HG03108 (cell line): ENCODE measurements around the gene ENDOG.
"Not testable (repeated sequence)": the region's sequence is repeated elsewhere in the genome, so short reads cannot be mapped to it uniquely, and the experiment has no call there.

Source experiments
- ATAC-seq: cut with Tn5 transposase; IDR thresholded peaks from one replicate; pipeline ENCODE4 v1.9.1; 2021; ENCODE audit warnings: moderate library complexity; ENCODE audit not compliant: unreplicated experiment

The ENDOG gene

GRCh38 chr9:128818099-128818838 is at the start of gene ENDOG:
Gene ENDOG, plus strand, starts transcription at chr9:128818500. Its CDS starts 185 bp downstream, at chr9:128818685.
- ATAC-seq, result peak; percentile 91

GRCh38 chr9:128768606-128769005 is 49.7 kb upstream of the ENDOG start:
- no peak for ATAC-seq

- ATAC-seq, result no peak
Measured at GRCh38 chr9:128770286-128771030, 47.8 kb upstream of the ENDOG start.

DNA sequence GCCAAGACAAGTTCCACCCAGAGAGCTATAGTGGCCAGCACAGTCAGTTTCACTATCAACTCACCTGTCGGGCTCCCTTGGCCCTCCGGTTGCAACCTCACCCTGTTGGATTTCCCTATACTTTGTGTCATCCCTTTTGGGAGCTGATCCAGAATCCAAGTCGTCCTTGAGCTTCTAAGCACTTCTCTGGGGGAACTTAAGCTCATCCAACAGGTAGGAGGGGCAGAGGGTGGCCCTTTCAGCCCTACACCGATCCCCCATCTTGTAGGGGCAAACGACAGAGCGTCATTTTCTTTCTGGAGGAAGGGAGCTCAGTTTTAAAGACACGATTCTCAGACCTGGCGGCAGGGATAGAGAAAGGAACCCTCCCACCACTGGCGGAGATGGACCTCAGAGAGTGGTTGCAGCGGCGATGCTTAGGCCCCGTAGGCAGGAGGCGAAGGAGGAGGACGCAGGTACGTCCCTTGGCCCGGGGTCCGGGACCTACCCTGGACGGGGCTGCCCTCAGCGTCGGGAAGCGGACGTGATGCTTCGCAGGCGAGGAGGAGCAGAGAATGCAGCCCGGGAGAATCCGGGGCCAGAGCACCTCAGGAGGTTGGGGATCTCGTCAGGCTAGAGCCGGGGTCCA is 47.1 kb upstream of the ENDOG start:
- ATAC-seq, result peak; percentile 28

- peak; percentile 92 for ATAC-seq
Measured at GRCh38 chr9:128771745-128772519, 46.4 kb upstream of the ENDOG start, which contains the start of gene ZER1. Gene ZER1, minus strand, starts transcription at chr9:128771927. Its CDS starts 16,362 bp downstream, at chr9:128755565.

- no peak for ATAC-seq
Measured at GRCh38 chr9:128773049-128773448, 45.3 kb upstream of the ENDOG start.

- ATAC-seq, result no peak
Measured at GRCh38 chr9:128774804-128775203, 43.5 kb upstream of the ENDOG start.

GRCh38 chr9:128780093-128780492 is 38.2 kb upstream of the ENDOG start:
- ATAC-seq, result not testable (repeated sequence)

DNA sequence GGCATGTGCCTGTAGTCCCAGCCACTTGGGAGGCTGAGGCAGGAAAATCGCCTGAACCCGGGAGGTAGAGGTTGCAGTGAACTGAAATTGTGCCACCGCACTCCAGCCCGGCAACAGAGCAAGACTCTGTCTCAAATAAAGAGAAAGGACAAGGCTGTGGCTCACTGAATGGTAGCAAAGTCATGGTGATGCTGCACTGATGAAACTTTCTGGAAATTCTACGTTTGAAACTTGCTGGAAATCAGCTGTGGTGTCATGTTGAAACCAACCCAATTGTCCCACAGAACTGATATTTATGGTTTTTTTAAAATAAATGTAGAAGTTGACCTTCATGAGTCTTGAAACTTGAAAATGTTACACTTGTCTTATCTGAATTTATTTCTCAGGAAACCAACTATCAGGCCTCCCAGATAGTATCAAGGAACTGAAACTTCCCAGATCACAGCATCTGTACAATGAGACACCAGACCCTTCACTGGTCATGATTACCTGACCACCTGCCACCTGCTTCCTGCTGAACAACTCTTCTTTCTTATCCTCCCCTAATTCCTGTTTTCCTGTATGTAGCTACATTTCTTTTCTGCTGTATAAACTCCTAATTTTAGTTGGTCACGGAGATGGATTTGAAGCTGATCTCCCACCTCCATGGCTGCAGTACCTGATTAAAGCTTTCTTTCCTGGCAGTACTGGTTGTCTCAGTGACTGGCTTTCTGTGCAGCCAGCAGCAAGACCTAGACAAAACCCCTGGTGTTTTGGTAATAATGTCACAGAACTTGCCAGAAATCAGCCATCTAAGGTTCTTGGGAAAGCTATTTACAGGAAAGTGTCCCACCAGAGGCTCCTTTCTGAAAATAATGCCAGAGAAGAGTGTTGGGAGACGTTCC is 36.9 kb upstream of the ENDOG start:
- ATAC-seq, result no peak

GRCh38 chr9:128782669-128783068 is 35.6 kb upstream of the ENDOG start:
- no peak for ATAC-seq

DNA sequence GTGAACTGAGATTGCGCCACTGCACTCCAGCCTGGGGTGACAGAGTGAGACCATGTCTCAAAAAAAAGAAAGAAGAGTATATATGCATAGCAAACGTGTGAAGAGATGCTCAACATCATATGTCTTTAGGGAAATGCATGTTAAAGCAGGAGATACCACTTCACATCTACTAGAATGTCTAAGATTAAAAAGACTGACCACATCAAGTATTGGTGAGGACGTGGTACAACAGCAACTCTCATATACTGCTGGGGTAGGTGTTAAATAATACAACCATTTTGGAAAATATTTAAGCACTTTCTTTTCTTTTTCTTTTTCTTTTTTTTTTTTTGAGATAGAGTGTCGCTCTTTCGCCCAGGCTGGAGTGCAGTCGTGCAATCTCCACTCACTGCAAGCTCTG is 32.9 kb upstream of the ENDOG start:
- ATAC-seq, result no peak

- ATAC-seq, result peak; percentile 87
Measured at GRCh38 chr9:128786681-128787601, 31.4 kb upstream of the ENDOG start, which contains the start of gene TBC1D13. Gene TBC1D13, plus strand, starts transcription at chr9:128787253. Its CDS starts 101 bp downstream, at chr9:128787354.

DNA sequence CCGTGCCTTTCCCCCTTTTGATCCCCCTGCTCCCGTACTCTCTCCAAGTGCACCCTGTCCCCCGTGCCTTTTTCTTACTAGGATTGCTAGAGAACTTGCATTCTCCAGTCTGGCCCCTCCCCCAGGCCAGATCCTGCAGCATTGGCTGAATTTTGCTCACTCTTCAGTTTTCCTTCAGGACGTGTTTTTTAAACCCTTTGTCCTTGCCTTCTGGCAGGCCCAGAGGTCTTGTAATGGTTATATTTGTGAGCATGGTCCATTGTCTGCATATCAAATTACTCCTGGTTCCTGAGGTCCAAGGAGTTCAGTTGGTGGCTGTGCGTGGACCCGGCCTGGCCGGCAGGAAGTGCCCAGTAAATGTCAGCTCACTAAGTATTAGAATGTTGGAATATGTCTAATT is 30.6 kb upstream of the ENDOG start:
- no peak for ATAC-seq

DNA sequence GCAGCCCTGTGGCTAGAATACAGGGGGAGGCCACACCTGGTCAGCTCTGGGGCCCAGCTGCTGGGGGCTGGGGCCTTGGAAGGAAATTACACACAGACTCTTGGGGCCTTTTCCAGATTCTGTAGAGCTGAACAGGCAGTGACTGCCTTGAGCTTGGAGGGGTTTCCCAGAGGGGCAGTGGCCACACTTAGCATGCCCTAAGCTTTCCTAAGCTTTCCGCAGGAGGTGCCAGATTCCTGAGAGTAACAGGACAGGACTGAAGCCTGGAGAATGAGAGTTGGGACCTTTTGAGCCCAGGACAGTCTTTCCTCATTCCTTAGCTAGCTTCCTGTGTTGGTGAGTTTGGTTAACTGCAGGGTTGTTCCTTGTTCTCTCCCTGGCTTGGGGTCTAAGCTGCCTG is 29.9 kb upstream of the ENDOG start:
- ATAC-seq, result no peak

DNA sequence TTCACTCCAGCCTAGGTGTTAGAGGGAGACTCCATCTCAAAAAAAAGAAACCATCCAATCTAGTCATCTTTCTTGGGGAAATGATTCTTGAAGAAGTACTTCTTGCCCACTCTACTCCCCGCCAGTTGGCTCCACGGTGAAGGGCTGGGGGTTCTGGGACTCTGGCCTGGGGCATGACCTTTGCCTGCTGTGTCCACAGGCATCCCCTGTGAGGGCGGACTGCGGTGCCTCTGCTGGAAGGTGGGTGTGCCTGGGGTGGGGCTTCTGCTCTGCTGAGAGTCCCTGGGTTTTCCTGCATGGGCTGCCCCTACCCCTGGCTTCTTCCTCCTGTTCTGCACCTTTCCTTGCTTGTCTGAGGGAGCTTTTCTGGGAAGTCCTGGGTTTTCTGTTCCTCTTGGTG is 27.8 kb upstream of the ENDOG start:
- ATAC-seq, result no peak

- no peak for ATAC-seq
Measured at GRCh38 chr9:128792134-128792533, 26.2 kb upstream of the ENDOG start.

GRCh38 chr9:128792978-128793686 is 25.2 kb upstream of the ENDOG start:
- ATAC-seq, result no peak

DNA sequence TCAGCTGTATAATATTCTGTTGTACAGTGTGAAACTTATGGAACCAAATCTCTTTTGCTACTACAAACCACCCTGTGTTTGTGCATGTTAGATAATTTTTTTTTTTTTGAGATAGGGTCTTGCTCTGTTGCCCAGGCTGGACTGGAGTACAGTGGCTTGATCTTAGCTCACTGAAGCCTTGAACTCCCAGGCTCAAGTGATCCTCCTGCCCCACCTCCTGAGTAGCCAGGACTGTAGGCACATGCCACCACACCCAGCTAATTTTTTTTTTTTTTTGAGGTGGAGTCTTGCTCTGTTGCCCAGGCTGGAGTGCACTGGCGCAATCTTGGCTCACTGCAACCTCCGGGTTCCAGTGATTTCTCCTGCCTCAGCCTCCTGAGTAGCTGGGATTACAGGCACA is 23.3 kb upstream of the ENDOG start:
- ATAC-seq, result not testable (repeated sequence)
